ENCODE measurements around the gene SLC26A11. TPM values are rescaled to one million over a fixed set of nuclear protein-coding genes. Genes with fewer than 3 reads are reported as not detected.

Gene SLC26A11
- total RNA-seq, 4 donors from 2014 or later: 13.2 to 24.7 (median 17.0) TPM

GRCh38 chr17:80190716-80191115 lies 29.5 kb upstream of the SLC26A11 start:
- peaks cover 10% of the 10 kb centered on the region for H3K27me3 ChIP-seq
- no peak for DNase-seq
- intact Hi-C loops (cut with DNase I; ENCODE audit: low total_unique reads): no loop called here

DNA sequence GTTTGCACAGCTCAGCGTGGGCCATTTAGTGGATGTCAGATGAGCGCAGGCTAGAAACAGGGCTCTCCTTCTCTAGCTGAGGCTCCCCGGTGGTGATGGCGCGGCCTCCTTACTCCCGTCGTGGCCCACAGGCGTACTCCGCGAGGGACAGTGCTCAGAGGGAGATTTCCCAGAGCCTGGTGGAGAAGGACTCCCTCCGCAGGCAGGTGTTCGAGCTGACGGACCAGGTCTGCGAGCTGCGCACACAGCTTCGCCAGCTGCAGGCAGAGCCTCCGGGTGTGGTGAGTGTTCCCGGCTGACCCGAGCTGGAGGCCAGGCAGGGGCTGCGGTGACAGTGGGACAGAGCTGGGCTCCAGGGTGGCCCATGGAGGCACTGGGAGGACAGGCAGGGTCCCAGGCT lies 29.0 kb upstream of the SLC26A11 start:
- H3K4me1 ChIP-seq: peaks cover 0 to 9% (median 8%) of the 10 kb centered on the region in 4 donors
- peaks cover 10% of the 10 kb centered on the region for H3K27me3 ChIP-seq
- in situ Hi-C loops (cut with MboI; ENCODE audit: low pct_ligation_motif_present in 1 of 4, low pct_unique_long_range_greater_than_20kb in 1 of 4, low sequenced_read_pairs in 3 of 4): no loop called here
- H3K4me3 ChIP-seq: no peak overlapping the region
- H3K27ac ChIP-seq: no peak overlapping the region
- TF ChIP-seq, protein P1, sequence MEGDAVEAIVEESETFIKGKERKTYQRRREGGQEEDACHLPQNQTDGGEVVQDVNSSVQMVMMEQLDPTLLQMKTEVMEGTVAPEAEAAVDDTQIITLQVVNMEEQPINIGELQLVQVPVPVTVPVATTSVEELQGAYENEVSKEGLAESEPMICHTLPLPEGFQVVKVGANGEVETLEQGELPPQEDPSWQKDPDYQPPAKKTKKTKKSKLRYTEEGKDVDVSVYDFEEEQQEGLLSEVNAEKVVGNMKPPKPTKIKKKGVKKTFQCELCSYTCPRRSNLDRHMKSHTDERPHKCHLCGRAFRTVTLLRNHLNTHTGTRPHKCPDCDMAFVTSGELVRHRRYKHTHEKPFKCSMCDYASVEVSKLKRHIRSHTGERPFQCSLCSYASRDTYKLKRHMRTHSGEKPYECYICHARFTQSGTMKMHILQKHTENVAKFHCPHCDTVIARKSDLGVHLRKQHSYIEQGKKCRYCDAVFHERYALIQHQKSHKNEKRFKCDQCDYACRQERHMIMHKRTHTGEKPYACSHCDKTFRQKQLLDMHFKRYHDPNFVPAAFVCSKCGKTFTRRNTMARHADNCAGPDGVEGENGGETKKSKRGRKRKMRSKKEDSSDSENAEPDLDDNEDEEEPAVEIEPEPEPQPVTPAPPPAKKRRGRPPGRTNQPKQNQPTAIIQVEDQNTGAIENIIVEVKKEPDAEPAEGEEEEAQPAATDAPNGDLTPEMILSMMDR (IDR thresholded peaks at IDR 0.05): no peak
- TF ChIP-seq EP300 (IDR thresholded peaks at IDR 0.05; ENCODE audit: low read depth) (no peak), POLR2A (IDR thresholded peaks at IDR 0.05) (no peak), POLR2AphosphoS5 (IDR thresholded peaks at IDR 0.05) (no peak)
- DNase-seq: no peak
- no peaks in the 10 kb centered on the region for H3K9me3 ChIP-seq
- no peaks in the 10 kb centered on the region for H3K36me3 ChIP-seq
- WGBS, 2 donors (ENCODE audit: low coverage in 1 of 2): 87% methylated on average over 20 of the region's 20 CpGs; no CpG with 5 or more reads in 1 of the 2 donors
- intact Hi-C loops (cut with DNase I; ENCODE audit: low total_unique reads): no loop called here

More at GRCh38 chr17:80190716-80191115, 29.5 kb upstream of the SLC26A11 start:
- in situ Hi-C loops (cut with MboI; ENCODE audit: low pct_ligation_motif_present in 1 of 4, low pct_unique_long_range_greater_than_20kb in 1 of 4, low sequenced_read_pairs in 3 of 4): no loop called here
- no peaks in the 10 kb centered on the region for H3K9me3 ChIP-seq
- TF ChIP-seq POLR2A (IDR thresholded peaks at IDR 0.05) (no peak), EP300 (IDR thresholded peaks at IDR 0.05; ENCODE audit: low read depth) (no peak), POLR2AphosphoS5 (IDR thresholded peaks at IDR 0.05) (no peak)
- TF ChIP-seq, protein P1 (IDR thresholded peaks at IDR 0.05): no peak
- H3K36me3 ChIP-seq: no peaks in the 10 kb centered on the region
- no peak overlapping the region for H3K27ac ChIP-seq
- WGBS, 2 donors (ENCODE audit: low coverage in 1 of 2): 91 to 100% methylated on average over 2 to 10 of the region's 10 CpGs
- H3K4me1 ChIP-seq: peaks cover 0 to 9% (median 8%) of the 10 kb centered on the region in 4 donors
- no peak overlapping the region for H3K4me3 ChIP-seq

GRCh38 chr17:80191865-80192661 lies 28.2 kb upstream of the SLC26A11 start:
- TF ChIP-seq EP300 (IDR thresholded peaks at IDR 0.05; ENCODE audit: low read depth) (no peak), POLR2A (IDR thresholded peaks at IDR 0.05) (no peak), POLR2AphosphoS5 (IDR thresholded peaks at IDR 0.05) (no peak)
- TF ChIP-seq, protein P1 (IDR thresholded peaks at IDR 0.05): no peak
- Histone ChIP-seq H3K4me1 (peaks cover 0 to 9% (median 8%) of the 10 kb centered on the region in 4 donors), H3K27ac (no peak overlapping the region), H3K36me3 (no peaks in the 10 kb centered on the region), H3K9me3 (no peaks in the 10 kb centered on the region), H3K4me3 (no peak overlapping the region), H3K27me3 (peaks cover 10% of the 10 kb centered on the region)
- intact Hi-C loops (cut with DNase I; ENCODE audit: low total_unique reads): no loop called here
- in situ Hi-C loops (cut with MboI; ENCODE audit: low pct_ligation_motif_present in 1 of 4, low pct_unique_long_range_greater_than_20kb in 1 of 4, low sequenced_read_pairs in 3 of 4): no loop called here
- 46 to 62% methylated on average over 3 to 29 of the region's 29 CpGs for WGBS, 2 donors (ENCODE audit: low coverage in 1 of 2)
- no peak for DNase-seq

DNA sequence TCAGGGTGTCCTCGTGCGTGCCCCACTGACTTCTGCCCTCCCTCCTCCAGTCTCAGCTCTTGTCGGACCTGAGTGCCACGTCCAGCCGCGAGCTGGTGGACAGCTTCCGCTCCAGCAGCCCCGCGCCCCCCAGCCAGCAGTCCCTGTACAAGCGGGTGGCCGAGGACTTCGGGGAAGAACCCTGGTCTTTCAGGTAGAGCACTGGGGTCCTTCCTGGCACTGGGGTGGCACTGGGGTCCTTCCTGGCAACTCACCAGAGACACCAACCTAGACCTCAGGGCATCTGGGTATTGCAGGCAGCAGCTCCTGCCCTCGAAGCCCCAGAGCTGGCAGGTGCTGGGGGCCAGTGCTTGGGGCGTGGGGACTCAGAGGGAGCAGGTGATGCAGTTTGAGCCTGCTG lies 25.1 kb upstream of the SLC26A11 start:
- Histone ChIP-seq H3K4me3 (no peak overlapping the region), H3K27ac (no peak overlapping the region), H3K4me1 (no peaks in the 10 kb centered on the region), H3K27me3 (peaks cover 10% of the 10 kb centered on the region), H3K36me3 (no peaks in the 10 kb centered on the region), H3K9me3 (no peaks in the 10 kb centered on the region)
- in situ Hi-C loops (cut with MboI; ENCODE audit: low pct_ligation_motif_present in 1 of 4, low pct_unique_long_range_greater_than_20kb in 1 of 4, low sequenced_read_pairs in 3 of 4): no loop called here
- DNase-seq: no peak
- 89% methylated on average over 14 of the region's 14 CpGs; no CpG with 5 or more reads in 1 of the 2 donors for WGBS, 2 donors (ENCODE audit: low coverage in 1 of 2)
- intact Hi-C loops (cut with DNase I; ENCODE audit: low total_unique reads): no loop called here
- TF ChIP-seq, protein P1 (IDR thresholded peaks at IDR 0.05): no peak
- TF ChIP-seq POLR2A (IDR thresholded peaks at IDR 0.05): no peak
- no peak for TF ChIP-seq POLR2AphosphoS5 (IDR thresholded peaks at IDR 0.05)
- no peak for TF ChIP-seq EP300 (IDR thresholded peaks at IDR 0.05; ENCODE audit: low read depth)

All from transverse colon (tissue), 4 donors.